Activated naive CD4-positive, alpha-beta T cell treated with anti-CD3 and anti-CD28 coated beads for 36 hours (primary cell): ENCODE measurements around the gene RGS17. TPM values are rescaled to one million over a fixed set of nuclear protein-coding genes. Genes with fewer than 3 reads are reported as not detected.

ENCODE experiments used
- CTCF ChIA-PET: fragments of 350-600 bp; sonication (Branson Sonifier 250); formaldehyde crosslinking; loops from one replicate; lab custom pipeline; 2021; ENCODE audit warnings: antibody characterized with exemption; lab: Charles Lee
- DNase-seq: peaks from one replicate; pipeline ENCODE4 v3.0.0-alpha.2; 2020
- H3K27ac Mint-ChIP-seq: one replicate; pipeline ENCODE4 v1.8.0; 2021; ENCODE audit warnings: mild to moderate bottlenecking, mixed read lengths
- H3K27me3 Mint-ChIP-seq: one replicate; pipeline ENCODE4 v1.8.0; 2021; ENCODE audit warnings: low read depth, mixed read lengths
- H3K36me3 Mint-ChIP-seq: one replicate; pipeline ENCODE4 v1.8.0; 2021; ENCODE audit warnings: low read depth, mixed read lengths
- H3K4me1 Mint-ChIP-seq: one replicate; pipeline ENCODE4 v1.8.0; 2021; ENCODE audit warnings: low read depth, mixed read lengths
- H3K4me3 Mint-ChIP-seq: one replicate; pipeline ENCODE4 v1.8.0; 2021; ENCODE audit warnings: mild to moderate bottlenecking, moderate library complexity, mixed read lengths
- H3K9me3 Mint-ChIP-seq: one replicate; pipeline ENCODE4 v1.8.0; 2021; ENCODE audit warnings: mixed read lengths
- intact Hi-C: fragments of 100-400 bp; cut with micrococcal nuclease; formaldehyde crosslinking; loops from one replicate; pipeline ENCODE4 v1.15.1; 2023
- total RNA-seq, 2 experiments: library from RNA; stranded (reverse); gene quantifications; one replicate each; pipeline ENCODE4 v1.2.3, GENCODE V29; 2021

The RGS17 gene
- total RNA-seq = not detected

DNA sequence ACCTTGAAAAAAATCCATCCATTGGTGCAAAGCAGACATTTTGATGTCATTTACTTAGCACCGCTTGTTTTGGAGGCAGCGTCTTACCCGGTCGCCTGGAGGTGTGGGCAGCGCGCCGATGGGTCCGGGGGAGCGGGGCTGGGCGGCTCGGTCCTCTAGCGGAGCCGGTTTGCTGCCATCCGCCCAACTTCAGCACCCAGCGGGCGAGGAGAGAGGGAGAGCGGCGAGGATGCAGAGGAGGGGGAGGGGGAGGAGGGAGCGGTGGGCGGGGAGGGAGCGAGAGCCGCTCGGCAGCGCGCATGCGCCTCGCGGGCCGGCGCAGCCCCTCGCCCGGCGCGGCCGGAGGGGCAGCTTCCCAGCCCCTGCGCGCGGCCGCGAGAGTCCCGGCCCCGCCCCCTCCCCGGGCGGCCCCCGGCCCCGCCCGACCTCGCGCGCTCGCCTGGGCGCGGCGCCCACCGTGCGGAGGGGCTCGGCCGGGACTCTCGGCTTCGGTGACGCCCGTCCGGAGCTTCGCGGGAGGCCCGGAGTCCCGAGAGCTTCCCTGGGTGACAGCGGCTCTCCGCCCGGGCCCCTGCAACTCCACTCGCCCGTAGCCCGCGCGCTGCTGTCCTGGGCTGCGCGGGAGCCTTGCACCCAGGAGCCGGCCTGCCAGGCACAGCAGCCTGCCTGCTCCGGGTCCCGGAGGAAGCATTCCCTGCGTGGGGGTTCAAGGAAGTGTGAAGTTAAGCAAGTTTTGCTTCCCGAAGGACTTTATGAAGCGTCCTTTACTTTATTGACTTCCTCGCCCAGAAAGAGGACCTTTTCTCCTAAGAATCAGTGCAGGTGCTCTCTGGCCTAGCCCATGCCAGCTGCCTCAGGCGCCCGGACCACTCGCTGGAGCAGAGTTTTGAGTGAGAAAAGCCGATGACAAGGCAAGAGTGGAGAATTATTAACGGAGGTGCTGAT lies at the start of gene RGS17:
Gene RGS17 (minus strand): TSS at position 246 of the 945 bp plus-strand sequence. CDS start 87,264 bp downstream, outside the sequence.
- intact Hi-C loops = no loop called here
- Mint-ChIP-seq H3K4me3 (peak within 1 kb of the TSS; percentile 73), H3K36me3 (peaks cover 1% of the 10 kb centered on the region), H3K27me3 (peaks cover 32% of the 10 kb centered on the region), H3K9me3 (no peaks in the 10 kb centered on the region), H3K4me1 (peaks cover 14% of the 10 kb centered on the region), H3K27ac (no peak within 1 kb of the TSS)
- CTCF ChIA-PET = interaction anchor here (0.6 kb wide), 1 partner anchor 14 kb away, joined by 3 read pairs; no protein-coding TSS in a partner anchor
- DNase-seq = peak; percentile 50

GRCh38 chr6:153172815-153173214 lies 41.7 kb upstream of the RGS17 start:
- H3K4me1 Mint-ChIP-seq = no peaks in the 10 kb centered on the region
- peaks cover 19% of the 10 kb centered on the region for H3K27me3 Mint-ChIP-seq
- CTCF ChIA-PET = no interaction called here
- H3K27ac Mint-ChIP-seq = no peak overlapping the region
- no peaks in the 10 kb centered on the region for H3K36me3 Mint-ChIP-seq
- H3K4me3 Mint-ChIP-seq = no peak overlapping the region
- intact Hi-C loops = no loop called here
- no peak for DNase-seq
- H3K9me3 Mint-ChIP-seq = no peaks in the 10 kb centered on the region

- DNase-seq = no peak
- Mint-ChIP-seq H3K27ac (no peak overlapping the region), H3K9me3 (no peaks in the 10 kb centered on the region), H3K4me3 (no peak overlapping the region), H3K4me1 (no peaks in the 10 kb centered on the region), H3K36me3 (no peaks in the 10 kb centered on the region), H3K27me3 (peaks cover 13% of the 10 kb centered on the region)
- CTCF ChIA-PET = no interaction called here
- intact Hi-C loops = no loop called here
Observed at GRCh38 chr6:153170511-153170910, 39.4 kb upstream of the RGS17 start.

GRCh38 chr6:153167907-153168306 lies 36.8 kb upstream of the RGS17 start:
- H3K27ac Mint-ChIP-seq = no peak overlapping the region
- H3K4me1 Mint-ChIP-seq = no peaks in the 10 kb centered on the region
- no peak overlapping the region for H3K4me3 Mint-ChIP-seq
- no peaks in the 10 kb centered on the region for H3K36me3 Mint-ChIP-seq
- no peak for DNase-seq
- CTCF ChIA-PET = no interaction called here
- H3K9me3 Mint-ChIP-seq = no peaks in the 10 kb centered on the region
- peaks cover 11% of the 10 kb centered on the region for H3K27me3 Mint-ChIP-seq
- intact Hi-C loops = no loop called here

DNA sequence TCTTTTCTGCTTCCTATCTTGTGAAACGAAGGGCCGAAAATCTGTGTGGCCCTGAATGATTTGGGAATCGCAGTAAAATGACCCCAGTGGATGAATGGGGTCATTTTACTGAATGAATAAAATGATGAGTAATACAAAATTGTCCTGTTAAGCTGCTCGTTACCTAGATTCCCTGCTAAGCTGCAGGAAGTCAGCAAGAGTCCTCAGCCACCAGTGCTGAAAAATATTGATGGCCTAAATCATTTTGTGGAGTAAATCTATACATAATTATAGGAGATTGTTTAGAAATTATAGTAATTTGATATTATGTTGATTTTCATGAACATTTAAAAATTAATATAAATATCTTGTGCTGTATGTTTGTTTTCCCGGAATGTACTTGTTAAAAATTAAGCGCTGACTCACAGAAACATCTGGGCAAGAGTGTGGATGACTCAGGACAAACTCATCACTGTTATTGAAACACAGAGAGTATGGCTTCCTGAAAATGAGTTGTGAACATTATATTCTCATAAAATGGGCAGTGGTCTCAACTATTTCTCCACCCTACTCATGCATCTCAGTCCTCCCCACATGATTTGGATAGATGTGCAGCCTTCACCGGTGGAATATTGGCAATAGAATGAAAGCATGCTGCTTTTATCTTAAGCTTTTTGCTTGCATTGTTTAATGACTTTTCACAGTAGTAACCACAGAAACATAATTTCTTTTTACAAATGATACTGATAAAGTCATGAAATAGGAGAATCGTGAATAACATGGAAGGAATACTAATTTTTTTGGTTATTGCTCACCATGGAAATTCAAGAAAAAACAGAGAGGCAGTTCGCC lies 36.2 kb upstream of the RGS17 start:
- Mint-ChIP-seq H3K9me3 (no peaks in the 10 kb centered on the region), H3K27ac (no peak overlapping the region), H3K27me3 (peaks cover 11% of the 10 kb centered on the region), H3K36me3 (no peaks in the 10 kb centered on the region), H3K4me1 (no peaks in the 10 kb centered on the region), H3K4me3 (no peak overlapping the region)
- CTCF ChIA-PET = no interaction called here
- intact Hi-C loops = no loop called here
- DNase-seq = no peak

GRCh38 chr6:153162646-153163045 lies 31.6 kb upstream of the RGS17 start:
- no peaks in the 10 kb centered on the region for H3K4me1 Mint-ChIP-seq
- peaks cover 12% of the 10 kb centered on the region for H3K27me3 Mint-ChIP-seq
- intact Hi-C loops = no loop called here
- H3K9me3 Mint-ChIP-seq = no peaks in the 10 kb centered on the region
- DNase-seq = no peak
- H3K36me3 Mint-ChIP-seq = no peaks in the 10 kb centered on the region
- no peak overlapping the region for H3K27ac Mint-ChIP-seq
- CTCF ChIA-PET = no interaction called here
- H3K4me3 Mint-ChIP-seq = no peak overlapping the region

GRCh38 chr6:153162172-153162571 lies 31.1 kb upstream of the RGS17 start:
- intact Hi-C loops = no loop called here
- no peaks in the 10 kb centered on the region for H3K9me3 Mint-ChIP-seq
- no peak overlapping the region for H3K4me3 Mint-ChIP-seq
- CTCF ChIA-PET = no interaction called here
- H3K27ac Mint-ChIP-seq = no peak overlapping the region
- DNase-seq = no peak
- H3K36me3 Mint-ChIP-seq = no peaks in the 10 kb centered on the region
- peaks cover 12% of the 10 kb centered on the region for H3K27me3 Mint-ChIP-seq
- H3K4me1 Mint-ChIP-seq = no peaks in the 10 kb centered on the region

- Mint-ChIP-seq H3K4me1 (no peaks in the 10 kb centered on the region), H3K9me3 (no peaks in the 10 kb centered on the region), H3K4me3 (no peak overlapping the region), H3K36me3 (no peaks in the 10 kb centered on the region), H3K27ac (no peak overlapping the region), H3K27me3 (peaks cover 12% of the 10 kb centered on the region)
- DNase-seq = no peak
- CTCF ChIA-PET = no interaction called here
- intact Hi-C loops = no loop called here
Observed at GRCh38 chr6:153160221-153160620, 29.1 kb upstream of the RGS17 start.

DNA sequence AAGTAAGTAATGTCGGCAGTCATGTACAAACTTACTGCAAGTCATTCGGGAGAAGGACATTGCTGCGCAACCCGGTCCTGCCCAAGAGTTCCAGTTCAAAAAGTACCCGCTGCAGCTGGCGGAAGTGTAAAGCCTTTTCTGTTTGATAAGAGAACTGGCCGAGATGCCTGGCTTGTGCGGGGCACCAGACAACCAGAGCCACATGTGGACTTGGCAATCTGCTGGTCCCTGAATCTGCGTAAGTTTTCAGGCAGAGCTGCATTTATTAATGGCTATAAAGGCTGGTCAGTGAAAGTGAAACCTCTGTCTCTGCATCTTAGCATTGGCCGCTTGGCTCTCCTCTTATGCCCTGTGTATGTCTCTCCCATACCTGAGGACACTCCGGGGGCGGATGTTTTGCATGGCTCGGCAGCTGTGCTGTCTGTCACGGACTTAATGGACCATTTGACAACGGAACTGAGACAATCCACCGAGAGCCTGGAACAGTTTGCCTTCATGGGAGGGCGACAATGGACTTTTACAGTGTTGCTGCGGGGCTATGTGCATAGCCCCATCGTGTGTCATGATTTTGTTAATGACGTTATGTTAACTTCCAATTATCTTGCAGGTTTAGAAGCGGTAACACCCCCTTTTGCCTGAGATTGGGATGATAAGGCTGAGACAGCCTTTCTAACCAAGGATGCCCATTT lies 19.8 kb upstream of the RGS17 start:
- intact Hi-C loops = no loop called here
- no peaks in the 10 kb centered on the region for H3K4me1 Mint-ChIP-seq

DNA sequence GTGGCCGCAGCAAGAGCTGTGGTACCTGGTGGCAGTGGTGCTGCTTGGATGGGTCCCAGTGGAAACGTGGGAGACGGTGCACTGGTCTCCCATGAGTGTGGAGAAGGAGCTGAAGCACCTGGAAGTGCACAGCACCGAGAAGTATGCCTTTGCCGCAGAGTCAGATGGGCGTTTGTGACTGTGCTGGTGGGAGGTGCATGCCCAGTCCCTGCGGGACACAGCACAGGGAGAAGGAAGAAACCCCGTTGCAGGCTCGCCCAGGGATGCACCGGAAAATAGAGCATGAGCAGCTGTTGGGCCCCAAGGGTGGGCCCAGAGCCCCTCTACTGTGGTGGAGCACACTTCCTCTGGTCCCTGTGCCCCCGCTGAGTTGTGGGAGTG lies 19.3 kb upstream of the RGS17 start:
- CTCF ChIA-PET = no interaction called here
- no peaks in the 10 kb centered on the region for H3K36me3 Mint-ChIP-seq
- H3K27me3 Mint-ChIP-seq = peaks cover 14% of the 10 kb centered on the region
- no peak for DNase-seq
- no peak overlapping the region for H3K4me3 Mint-ChIP-seq
- H3K4me1 Mint-ChIP-seq = no peaks in the 10 kb centered on the region
- peaks cover 5% of the 10 kb centered on the region for H3K9me3 Mint-ChIP-seq
- intact Hi-C loops = no loop called here
- H3K27ac Mint-ChIP-seq = no peak overlapping the region

More for the DNA sequence above, 19.8 kb upstream of the RGS17 start:
- Mint-ChIP-seq H3K27ac (no peak overlapping the region), H3K27me3 (peaks cover 14% of the 10 kb centered on the region), H3K36me3 (no peaks in the 10 kb centered on the region), H3K4me3 (no peak overlapping the region), H3K9me3 (peaks cover 5% of the 10 kb centered on the region)
- CTCF ChIA-PET = no interaction called here
- DNase-seq = no peak

- H3K27me3 Mint-ChIP-seq = peaks cover 14% of the 10 kb centered on the region
- DNase-seq = no peak
- CTCF ChIA-PET = no interaction called here
- intact Hi-C loops = no loop called here
- no peak overlapping the region for H3K27ac Mint-ChIP-seq
- H3K4me3 Mint-ChIP-seq = no peak overlapping the region
- H3K4me1 Mint-ChIP-seq = no peaks in the 10 kb centered on the region
- H3K36me3 Mint-ChIP-seq = no peaks in the 10 kb centered on the region
- H3K9me3 Mint-ChIP-seq = peaks cover 5% of the 10 kb centered on the region
Observed at GRCh38 chr6:153149891-153150290, 18.8 kb upstream of the RGS17 start.

GRCh38 chr6:153146413-153146812 lies 15.3 kb upstream of the RGS17 start:
- H3K27me3 Mint-ChIP-seq = peaks cover 18% of the 10 kb centered on the region
- no peaks in the 10 kb centered on the region for H3K36me3 Mint-ChIP-seq

More at GRCh38 chr6:153146413-153146812, 15.3 kb upstream of the RGS17 start:
- DNase-seq = no peak
- Mint-ChIP-seq H3K27ac (no peak overlapping the region), H3K9me3 (peaks cover 5% of the 10 kb centered on the region), H3K4me3 (no peak overlapping the region), H3K4me1 (no peaks in the 10 kb centered on the region)
- CTCF ChIA-PET = no interaction called here
- intact Hi-C loops = no loop called here
